Activated naive CD4-positive, alpha-beta T cell treated with anti-CD3 and anti-CD28 coated beads, Interleukin-2, amount 50 U/mL, for 72 hours (primary cell): ENCODE data around the gene CPNE7. TPM values are rescaled to one million over a fixed set of nuclear protein-coding genes. Genes with fewer than 3 reads are reported as not detected.
A peak's percentile ranks its signal among the peaks of the same experiment; 100 is the strongest.

Experiments used
- ATAC-seq, 2 donors: fragments of 150-1000 bp; cut with Tn5 transposase; 2 replicates each; pipeline ENCODE4 v1.10.0; 2021; ENCODE audit warnings: mild to moderate bottlenecking in 2 of 2, moderate library complexity in 2 of 2
- DNase-seq, 2 donors: peaks; one replicate each; pipeline ENCODE4 v3.0.0; 2021 to 2022; ENCODE audit warnings: low spot score in 2 of 2
- H3K27ac Mint-ChIP-seq, 2 donors: one replicate each; pipeline ENCODE4 v1.8.0; 2022; ENCODE audit warnings: mild to moderate bottlenecking in 2 of 2, mixed read lengths in 2 of 2
- H3K36me3 Mint-ChIP-seq, 2 donors: one replicate each; pipeline ENCODE4 v1.8.0; 2022; ENCODE audit warnings: mixed read lengths in 2 of 2
- H3K9me3 Mint-ChIP-seq, 2 donors: one replicate each; pipeline ENCODE4 v1.8.0; 2022; ENCODE audit warnings: mixed read lengths in 2 of 2
- total RNA-seq, 2 donors: library from RNA; stranded (reverse); gene quantifications; one replicate each; pipeline ENCODE4 v1.2.3, GENCODE V29; 2022

Gene CPNE7
- total RNA-seq, 2 donors from 2014 or later, result 2.8 to 28.2 TPM

GRCh38 chr16:89604764-89605163 is 29.2 kb downstream of the CPNE7 start:
- DNase-seq, result no peak
- Mint-ChIP-seq H3K9me3 (no peaks in the 10 kb centered on the region), H3K27ac (no peak overlapping the region), H3K36me3 (no peaks in the 10 kb centered on the region)
- no peak for ATAC-seq

- Mint-ChIP-seq H3K9me3 (no peaks in the 10 kb centered on the region), H3K36me3 (no peaks in the 10 kb centered on the region), H3K27ac (no peak overlapping the region)
- no peak for DNase-seq
- no peak for ATAC-seq
Observed at GRCh38 chr16:89605186-89605970, 29.8 kb downstream of the CPNE7 start.

GRCh38 chr16:89606006-89606405 is 30.4 kb downstream of the CPNE7 start:
- DNase-seq (no peak), ATAC-seq (no peak)
- H3K27ac Mint-ChIP-seq, result no peak overlapping the region
- no peaks in the 10 kb centered on the region for H3K9me3 Mint-ChIP-seq
- no peaks in the 10 kb centered on the region for H3K36me3 Mint-ChIP-seq

GRCh38 chr16:89607453-89607852 is 31.9 kb downstream of the CPNE7 start:
- no peaks in the 10 kb centered on the region for H3K9me3 Mint-ChIP-seq
- ATAC-seq (no peak), DNase-seq (no peak)
- no peaks in the 10 kb centered on the region for H3K36me3 Mint-ChIP-seq
- H3K27ac Mint-ChIP-seq, result no peak overlapping the region

GRCh38 chr16:89607937-89608740 is 32.6 kb downstream of the CPNE7 start:
- no peaks in the 10 kb centered on the region for H3K36me3 Mint-ChIP-seq
- no peak for ATAC-seq
- DNase-seq, result no peak
- H3K9me3 Mint-ChIP-seq, result no peaks in the 10 kb centered on the region
- no peak overlapping the region for H3K27ac Mint-ChIP-seq

GRCh38 chr16:89610108-89610453 is 34.5 kb downstream of the CPNE7 start:
- DNase-seq, result no peak
- no peak for ATAC-seq
- no peak overlapping the region for H3K27ac Mint-ChIP-seq
- no peaks in the 10 kb centered on the region for H3K9me3 Mint-ChIP-seq
- H3K36me3 Mint-ChIP-seq, result no peaks in the 10 kb centered on the region

GRCh38 chr16:89612415-89613166 is 37.0 kb downstream of the CPNE7 start:
- peaks cover 0 to 5% of the 10 kb centered on the region in 2 donors for H3K9me3 Mint-ChIP-seq
- no peaks in the 10 kb centered on the region for H3K36me3 Mint-ChIP-seq
- H3K27ac Mint-ChIP-seq, result no peak overlapping the region
- no peak for DNase-seq
- no peak for ATAC-seq

- DNase-seq, result no peak
- Mint-ChIP-seq H3K9me3 (peaks cover 0 to 5% of the 10 kb centered on the region in 2 donors), H3K27ac (no peak within 1 kb of the TSS), H3K36me3 (no peaks in the 10 kb centered on the region)
- ATAC-seq, result no peak
Observed at GRCh38 chr16:89613231-89613953, 37.8 kb downstream of the CPNE7 start, which contains the start of gene DPEP1. Gene DPEP1 (plus strand): TSS chr16:89613642. CDS start chr16:89630411, 16,769 bp downstream.

GRCh38 chr16:89613954-89614459 is 38.4 kb downstream of the CPNE7 start:
- no peaks in the 10 kb centered on the region for H3K36me3 Mint-ChIP-seq
- no peak overlapping the region for H3K27ac Mint-ChIP-seq
- ATAC-seq, result no peak
- peaks cover 0 to 5% of the 10 kb centered on the region in 2 donors for H3K9me3 Mint-ChIP-seq
- no peak for DNase-seq

- ATAC-seq (peak in 1 of 2 donors; percentile 18), DNase-seq (no peak)
- H3K27ac Mint-ChIP-seq, result no peak overlapping the region
- peaks cover 0 to 5% of the 10 kb centered on the region in 2 donors for H3K9me3 Mint-ChIP-seq
- no peaks in the 10 kb centered on the region for H3K36me3 Mint-ChIP-seq
Observed at GRCh38 chr16:89615176-89615575, 39.6 kb downstream of the CPNE7 start.

- peaks cover 0 to 5% of the 10 kb centered on the region in 2 donors for H3K9me3 Mint-ChIP-seq
- ATAC-seq, result peak in 1 of 2 donors; percentile 60
- H3K27ac Mint-ChIP-seq, result no peak overlapping the region
- peak in 1 of 2 donors; percentile 65 for DNase-seq
- no peaks in the 10 kb centered on the region for H3K36me3 Mint-ChIP-seq
Observed at GRCh38 chr16:89615596-89616090, 40.1 kb downstream of the CPNE7 start.

- Mint-ChIP-seq H3K9me3 (peaks cover 0 to 5% of the 10 kb centered on the region in 2 donors), H3K27ac (peak overlapping the region; percentile 68 to 70), H3K36me3 (no peaks in the 10 kb centered on the region)
- DNase-seq (no peak), ATAC-seq (no peak)
Observed at GRCh38 chr16:89616623-89617022, 41.1 kb downstream of the CPNE7 start.

- DNase-seq, result no peak
- no peaks in the 10 kb centered on the region for H3K36me3 Mint-ChIP-seq
- ATAC-seq, result no peak
- peaks cover 0 to 5% of the 10 kb centered on the region in 2 donors for H3K9me3 Mint-ChIP-seq
- H3K27ac Mint-ChIP-seq, result peak overlapping the region in 1 of 2 donors; percentile 70
Observed at GRCh38 chr16:89617036-89617435, 41.5 kb downstream of the CPNE7 start.

GRCh38 chr16:89618109-89618998 is 42.8 kb downstream of the CPNE7 start:
- DNase-seq, result no peak
- Mint-ChIP-seq H3K27ac (no peak overlapping the region), H3K9me3 (peaks cover 0 to 5% of the 10 kb centered on the region in 2 donors), H3K36me3 (no peaks in the 10 kb centered on the region)
- ATAC-seq, result no peak

GRCh38 chr16:89619840-89620239 is 44.3 kb downstream of the CPNE7 start:
- no peak for DNase-seq
- no peak for ATAC-seq
- H3K36me3 Mint-ChIP-seq, result no peaks in the 10 kb centered on the region
- H3K27ac Mint-ChIP-seq, result no peak overlapping the region
- peaks cover 0 to 5% of the 10 kb centered on the region in 2 donors for H3K9me3 Mint-ChIP-seq
